K562 (cell line): ENCODE data around the gene TTC23L. TPM values are rescaled to one million over a fixed set of nuclear protein-coding genes. Genes with fewer than 3 reads are reported as not detected.

ENCODE experiments used
- CREB1 ChIP-seq, 2 experiments: sonication (generic) in 1 of 2; formaldehyde crosslinking in 1 of 2; IDR thresholded peaks; 2 replicates each; pipeline versions ENCODE4 v1.6.1 to v1.8.0; 2012 to 2022; ENCODE audit warnings: inconsistent platforms in 1 of 2, mild to moderate bottlenecking in 1 of 2, missing genetic modification reagents in 1 of 2, moderate library complexity in 1 of 2
- CREB3L1 ChIP-seq: fragments of 450-650 bp; IDR thresholded peaks from 2 replicates; pipeline ENCODE4 v1.6.1; 2014; ENCODE audit warnings: low read depth, mild to moderate bottlenecking, moderate library complexity, borderline replicate concordance
- GTF2E2 ChIP-seq: fragments of 200-800 bp; sonication (Bioruptor generic); IDR thresholded peaks from 2 replicates; pipeline ENCODE4 v1.6.1; 2016; ENCODE audit warnings: missing genetic modification characterization, missing compliant biosample characterization
- KDM2B ChIP-seq: fragments of 250-450 bp; sonication (Bioruptor Pico); IDR thresholded peaks from 2 replicates; pipeline ENCODE4 v1.8.0; 2021; ENCODE audit warnings: mild to moderate bottlenecking, moderate library complexity
- NFATC3 ChIP-seq: fragments of 450-650 bp; IDR thresholded peaks from 2 replicates; pipeline ENCODE4 v1.6.1; 2017; ENCODE audit warnings: mild to moderate bottlenecking
- NR4A1 ChIP-seq, 2 experiments: fragments of 250-450 bp in 1 of 2; fragments of 450-650 bp in 1 of 2; sonication (Bioruptor Pico) in 1 of 2; IDR thresholded peaks; 2 replicates each; pipeline versions ENCODE4 v1.4.0 to v1.6.1; 2016 to 2020; ENCODE audit warnings: mild to moderate bottlenecking in 2 of 2, missing compliant biosample characterization in 1 of 2, missing genetic modification characterization in 1 of 2, moderate library complexity in 1 of 2
- RFX1 ChIP-seq: fragments of 450-650 bp; IDR thresholded peaks from 2 replicates; pipeline ENCODE4 v1.6.1; 2016; ENCODE audit warnings: mild to moderate bottlenecking, moderate library complexity
- RNF2 ChIP-seq: sonication (generic); IDR thresholded peaks from 2 replicates; pipeline ENCODE4 v1.6.1; 2016
- SIN3B ChIP-seq: fragments of 450-650 bp; IDR thresholded peaks from 2 replicates; pipeline ENCODE4 v1.6.1; 2017; ENCODE audit warnings: low read depth, mild to moderate bottlenecking, moderate library complexity
- SMARCA5 ChIP-seq: fragments of 450-650 bp; IDR thresholded peaks from 2 replicates; pipeline ENCODE4 v1.6.1; 2016
- STAT6 ChIP-seq: sonication (generic); formaldehyde crosslinking; IDR thresholded peaks from 2 replicates; pipeline ENCODE4 v1.8.1; 2023; ENCODE audit warnings: mild to moderate bottlenecking, missing genetic modification reagents
- ZC3H4 ChIP-seq: sonication (generic); formaldehyde crosslinking; IDR thresholded peaks from 2 replicates; pipeline ENCODE4 v1.9.0; 2021; ENCODE audit warnings: missing genetic modification reagents, borderline replicate concordance
- ZFP1 ChIP-seq: fragments of 450-650 bp; formaldehyde crosslinking; IDR thresholded peaks from 2 replicates; pipeline ENCODE4 v1.4.0; 2020; ENCODE audit warnings: mild to moderate bottlenecking, mixed read lengths
- ZFP91 ChIP-seq: sonication (generic); formaldehyde crosslinking; IDR thresholded peaks from 2 replicates; pipeline ENCODE4 v1.8.0; 2022; ENCODE audit warnings: mild to moderate bottlenecking, missing genetic modification reagents
- ZNF707 ChIP-seq: fragments of 250-450 bp; sonication (Bioruptor Pico); conservative IDR thresholded peaks from 2 replicates; pipeline ENCODE4 v1.8.0; 2022; ENCODE audit warnings: inconsistent platforms, mild to moderate bottlenecking, moderate library complexity
- polyA plus RNA-seq, 8 experiments: library from polyadenylated mRNA; depleted of rRNA in 4 of 8; stranded (reverse) in 5 of 8; unstranded in 3 of 8; fragments of >200 nt; fragmentation: Nextera tagmentation in 2 of 8; fragmentation: Illumina TruSeq in 1 of 8; extraction: Ambion mirVana in 2 of 8; extraction: Trizol in 1 of 8; gene quantifications; 2 replicates each; pipeline versions ENCODE4 v1.2.1 to v1.2.3, GENCODE V29; 2011 to 2014; ENCODE audit warnings: inconsistent platforms in 1 of 8, missing spikeins in 1 of 8
- total RNA-seq, 7 experiments: library from RNA; depleted of rRNA in 6 of 7; stranded (reverse); fragments of >200 nt in 6 of 7; fragmentation: Illumina TruSeq in 2 of 7; extraction: Trizol in 2 of 7; gene quantifications; 2 replicates each; pipeline versions ENCODE4 v1.2.1 to v1.2.3, GENCODE V29; 2011 to 2021; ENCODE audit warnings: low replicate concordance in 1 of 7
- TF ChIP-seq, protein P1 (sequence below), 3 experiments: fragments of 200-800 bp in 1 of 3; fragments of 250-450 bp in 1 of 3; fragments of 450-650 bp in 1 of 3; sonication (Bioruptor Pico) in 1 of 3; sonication (Bioruptor generic) in 1 of 3; formaldehyde crosslinking in 1 of 3; IDR thresholded peaks; 2 replicates each; pipeline versions ENCODE4 v1.6.1 to v1.8.0; 2016 to 2022; ENCODE audit warnings: mild to moderate bottlenecking in 2 of 3, missing genetic modification characterization in 2 of 3, missing compliant biosample characterization in 1 of 3, moderate library complexity in 1 of 3

The TTC23L gene
- total and polyA plus RNA-seq, 9 of the 15 experiments (the other 6 are each of a cell fraction or from before 2014, with no cell fraction given): 0.03 to 0.32 (median 0.14) TPM; not detected in 2

- peak; percentile 96 for TF ChIP-seq CREB3L1
- TF ChIP-seq, protein P1, sequence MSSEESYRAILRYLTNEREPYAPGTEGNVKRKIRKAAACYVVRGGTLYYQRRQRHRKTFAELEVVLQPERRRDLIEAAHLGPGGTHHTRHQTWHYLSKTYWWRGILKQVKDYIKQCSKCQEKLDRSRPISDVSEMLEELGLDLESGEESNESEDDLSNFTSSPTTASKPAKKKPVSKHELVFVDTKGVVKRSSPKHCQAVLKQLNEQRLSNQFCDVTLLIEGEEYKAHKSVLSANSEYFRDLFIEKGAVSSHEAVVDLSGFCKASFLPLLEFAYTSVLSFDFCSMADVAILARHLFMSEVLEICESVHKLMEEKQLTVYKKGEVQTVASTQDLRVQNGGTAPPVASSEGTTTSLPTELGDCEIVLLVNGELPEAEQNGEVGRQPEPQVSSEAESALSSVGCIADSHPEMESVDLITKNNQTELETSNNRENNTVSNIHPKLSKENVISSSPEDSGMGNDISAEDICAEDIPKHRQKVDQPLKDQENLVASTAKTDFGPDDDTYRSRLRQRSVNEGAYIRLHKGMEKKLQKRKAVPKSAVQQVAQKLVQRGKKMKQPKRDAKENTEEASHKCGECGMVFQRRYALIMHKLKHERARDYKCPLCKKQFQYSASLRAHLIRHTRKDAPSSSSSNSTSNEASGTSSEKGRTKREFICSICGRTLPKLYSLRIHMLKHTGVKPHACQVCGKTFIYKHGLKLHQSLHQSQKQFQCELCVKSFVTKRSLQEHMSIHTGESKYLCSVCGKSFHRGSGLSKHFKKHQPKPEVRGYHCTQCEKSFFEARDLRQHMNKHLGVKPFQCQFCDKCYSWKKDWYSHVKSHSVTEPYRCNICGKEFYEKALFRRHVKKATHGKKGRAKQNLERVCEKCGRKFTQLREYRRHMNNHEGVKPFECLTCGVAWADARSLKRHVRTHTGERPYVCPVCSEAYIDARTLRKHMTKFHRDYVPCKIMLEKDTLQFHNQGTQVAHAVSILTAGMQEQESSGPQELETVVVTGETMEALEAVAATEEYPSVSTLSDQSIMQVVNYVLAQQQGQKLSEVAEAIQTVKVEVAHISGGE (CRISPR knock-in tag; IDR thresholded peaks at IDR 0.05): peak in 2 of 3 experiments; percentile 84 to 95; a peak in 5 of 6 replicates
- no peak for TF ChIP-seq ZC3H4 (CRISPR knock-in tag)
- TF ChIP-seq GTF2E2: peak; percentile 84
- no peak for TF ChIP-seq ZFP91
- TF ChIP-seq RNF2: peak; percentile 85
- peak; percentile 72 for TF ChIP-seq CREB1 (IDR thresholded peaks at IDR 0.05)
- peak; percentile 77; the same call in 1 of the 2 replicates for TF ChIP-seq CREB1 (CRISPR knock-in tag; IDR thresholded peaks at IDR 0.05)
- TF ChIP-seq SIN3B: peak; percentile 96
- no peak for TF ChIP-seq KDM2B (CRISPR knock-in tag)
- no peak for TF ChIP-seq SMARCA5
- no peak for TF ChIP-seq ZFP1
- no peak for TF ChIP-seq NR4A1 (CRISPR knock-in tag; IDR thresholded peaks at IDR 0.05)
- 0 out of 2 replicates have a peak, but pooled peaks have one; percentile 38 for TF ChIP-seq NR4A1 (tag; IDR thresholded peaks at IDR 0.05)
- TF ChIP-seq NFATC3: no peak
- no peak for TF ChIP-seq RFX1
- TF ChIP-seq ZNF707 (CRISPR knock-in tag): no peak
- 0 out of 2 replicates have a peak, but pooled peaks have one; percentile 25 for TF ChIP-seq STAT6 (CRISPR knock-in tag)
These were observed 76.3 kb downstream of the TTC23L start, which contains the start of the genes BRIX1 and RAD1 (continued) for GRCh38 chr5:34915139-34915855.
